GM21526 (cell line): ENCODE data around the gene BCL2L12.
"Not testable (repeated sequence)": the region's sequence is repeated elsewhere in the genome, so short reads cannot be mapped to it uniquely, and the experiment has no call there.

Source experiments
- ATAC-seq: cut with Tn5 transposase; IDR thresholded peaks from one replicate; pipeline ENCODE4 v1.9.1; 2021; ENCODE audit warnings: moderate library complexity; ENCODE audit not compliant: unreplicated experiment, low FRiP score

BCL2L12 gene, protein sequence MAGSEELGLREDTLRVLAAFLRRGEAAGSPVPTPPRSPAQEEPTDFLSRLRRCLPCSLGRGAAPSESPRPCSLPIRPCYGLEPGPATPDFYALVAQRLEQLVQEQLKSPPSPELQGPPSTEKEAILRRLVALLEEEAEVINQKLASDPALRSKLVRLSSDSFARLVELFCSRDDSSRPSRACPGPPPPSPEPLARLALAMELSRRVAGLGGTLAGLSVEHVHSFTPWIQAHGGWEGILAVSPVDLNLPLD

DNA sequence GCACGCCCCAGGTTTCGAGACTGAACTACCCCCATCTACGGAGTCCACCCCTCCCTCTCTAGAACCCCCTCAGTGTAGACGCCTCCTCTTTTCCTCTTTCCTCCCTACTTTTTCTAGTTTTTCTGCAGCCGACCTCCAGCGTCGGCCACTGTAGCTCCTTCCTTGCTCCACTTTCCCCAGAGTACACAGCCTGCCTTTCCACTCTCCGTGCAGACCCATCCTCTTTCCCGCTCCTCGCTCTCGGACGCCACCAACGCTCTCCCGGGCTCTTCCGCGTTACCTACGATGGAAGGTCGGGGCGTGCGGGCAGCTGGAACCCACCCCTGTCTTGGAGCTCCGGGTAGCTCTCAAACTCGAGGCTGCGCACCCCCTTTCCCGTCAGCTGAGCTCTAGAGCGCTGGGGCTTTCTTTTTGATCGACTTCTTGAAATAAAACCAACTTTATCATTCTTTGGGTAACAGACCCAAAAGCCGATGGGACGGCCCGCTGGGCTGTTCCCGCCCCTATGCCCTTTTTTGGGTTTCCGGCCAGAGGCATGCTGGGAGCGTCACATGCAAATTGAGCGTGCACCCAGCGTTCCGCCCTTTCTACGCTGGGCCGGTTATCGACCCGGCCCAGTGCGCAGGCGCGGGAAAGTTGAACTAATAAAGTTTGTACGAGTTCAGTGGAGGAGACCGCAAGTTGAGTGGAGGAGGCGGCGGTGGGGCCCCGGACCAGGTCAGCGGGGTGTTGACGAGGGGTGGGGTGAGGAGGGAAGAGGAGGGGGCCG lies at the start of gene BCL2L12, which contains the start of gene IRF3:
Gene BCL2L12 (plus strand): TSS at position 583 of the 769 bp plus-strand sequence. CDS start 760 bp downstream, outside the sequence.
Gene IRF3 (minus strand): TSS at position 507 of the 769 bp plus-strand sequence. CDS start 1,019 bp downstream, outside the sequence.
- ATAC-seq = peak; percentile 51

DNA sequence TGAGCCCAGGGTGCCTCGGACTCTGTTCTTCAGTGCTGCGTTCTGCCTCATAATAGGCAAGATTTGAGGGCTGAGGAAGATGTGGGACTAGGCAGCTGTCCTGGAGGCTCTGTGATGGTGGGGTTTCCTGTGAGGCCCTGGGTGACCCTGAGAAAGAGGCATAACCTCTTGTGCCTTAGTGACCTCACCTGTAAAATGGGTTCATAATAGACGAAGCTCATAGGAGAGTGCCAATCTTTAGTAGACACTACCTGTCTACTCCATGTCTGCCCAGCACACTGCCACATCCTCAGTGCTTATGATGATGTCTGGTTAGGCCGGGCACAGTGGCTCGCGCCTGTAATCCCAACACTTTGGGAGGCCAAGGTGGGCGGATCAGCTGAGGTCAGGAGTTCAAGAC lies 49.2 kb upstream of the BCL2L12 start:
- no peak for ATAC-seq

DNA sequence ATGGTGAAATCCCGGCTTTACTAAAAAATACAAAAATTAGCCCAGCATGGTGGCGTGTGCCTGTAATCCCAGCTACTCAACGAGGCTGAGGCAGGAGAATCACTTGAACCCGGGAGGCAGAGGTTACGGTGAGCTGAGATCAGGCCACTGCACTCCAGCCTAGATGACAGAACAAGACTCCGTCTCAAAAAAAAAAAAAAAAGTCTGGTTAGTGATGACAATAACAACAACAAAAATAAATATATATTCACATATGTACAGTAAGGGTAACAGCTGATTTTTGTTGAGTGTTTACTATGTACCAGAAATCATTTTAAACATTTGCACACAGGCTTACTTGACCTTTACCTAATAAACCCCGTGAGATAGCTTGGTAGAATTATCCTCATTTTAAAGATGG lies 48.8 kb upstream of the BCL2L12 start:
- no peak for ATAC-seq

DNA sequence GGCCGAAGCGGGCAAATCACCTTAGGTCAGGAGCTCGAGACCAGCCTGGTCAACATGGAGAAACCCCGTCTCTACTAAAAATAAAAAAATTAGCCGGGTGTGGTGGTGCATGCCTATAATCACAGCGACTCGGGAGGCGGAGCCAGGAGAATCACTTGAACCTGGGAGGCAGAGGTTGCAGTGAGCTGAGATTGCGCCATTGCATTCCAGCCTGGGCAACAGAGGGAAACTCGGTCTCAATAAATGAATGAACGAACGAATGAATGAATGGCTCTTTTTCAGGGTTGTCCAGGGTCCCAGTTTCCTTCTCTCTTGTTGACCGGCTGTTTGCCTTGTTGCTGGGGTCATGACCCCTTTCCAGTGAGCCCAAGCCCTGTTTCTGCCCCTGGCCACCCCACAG lies 47.9 kb upstream of the BCL2L12 start:
- not testable (repeated sequence) for ATAC-seq

DNA sequence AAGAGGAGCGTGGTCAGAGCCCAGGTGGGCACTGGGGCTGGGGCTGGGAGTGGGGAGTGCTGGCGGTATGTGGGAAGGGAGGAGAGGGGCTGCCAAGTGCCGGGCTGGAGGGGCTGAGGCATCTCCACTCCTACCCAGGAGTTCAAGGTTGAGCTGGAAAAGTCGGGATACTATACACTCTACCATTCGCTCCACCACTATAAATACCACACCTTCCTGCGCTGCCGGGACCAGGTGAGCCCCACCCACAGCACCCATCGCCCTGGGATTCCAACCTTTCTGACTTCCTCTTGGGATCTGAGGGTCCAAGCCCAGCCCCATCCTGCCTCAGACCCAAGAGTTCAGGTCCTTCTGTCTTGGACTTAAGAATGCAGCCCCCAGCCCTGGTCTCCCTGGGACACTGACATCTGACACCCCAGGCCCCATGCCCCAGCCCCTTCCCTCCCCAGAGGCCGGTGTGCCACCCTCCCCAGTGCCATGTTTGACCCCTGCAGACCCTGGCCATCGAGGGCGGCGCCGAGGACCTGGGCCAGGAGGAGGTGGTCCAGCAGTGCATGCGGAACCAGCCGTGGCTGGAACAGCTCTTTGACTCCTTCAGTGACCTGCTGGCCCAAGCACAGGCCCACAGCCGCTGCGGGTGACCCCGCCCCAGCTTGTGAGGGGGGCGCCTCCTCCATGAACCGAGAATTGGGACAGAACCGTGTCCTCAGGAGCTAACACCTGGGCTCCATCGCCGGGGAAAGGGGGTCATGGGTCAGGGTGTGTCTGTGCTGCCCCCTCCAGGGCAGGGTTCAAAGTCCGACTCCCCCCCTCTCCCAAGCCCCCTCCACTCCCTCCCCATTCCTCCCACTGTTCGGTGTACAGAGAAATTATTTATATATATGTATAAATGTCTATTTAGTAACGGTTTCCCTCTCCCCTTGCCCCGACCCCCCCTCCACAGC lies 40.5 kb upstream of the BCL2L12 start:
- ATAC-seq = no peak

DNA sequence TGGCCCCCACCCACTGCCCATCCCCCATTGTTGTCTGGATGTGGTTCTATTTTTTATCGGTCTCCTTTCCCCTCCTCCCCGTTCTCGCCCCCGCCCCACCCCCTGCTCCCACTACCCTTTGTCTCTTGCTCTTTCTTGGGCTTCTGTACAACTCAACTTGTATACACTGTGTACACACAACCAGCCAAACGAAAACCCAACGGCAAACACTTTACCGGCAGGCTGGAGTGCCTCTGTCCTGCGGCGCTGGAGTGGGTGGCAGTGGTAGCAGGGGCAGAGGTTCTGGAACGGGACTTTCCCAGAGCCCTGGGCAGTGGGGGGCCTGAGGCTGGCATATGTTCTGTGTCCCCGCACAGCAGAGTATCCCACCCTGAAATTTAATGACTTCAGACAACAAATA lies 39.5 kb upstream of the BCL2L12 start:
- no peak for ATAC-seq

DNA sequence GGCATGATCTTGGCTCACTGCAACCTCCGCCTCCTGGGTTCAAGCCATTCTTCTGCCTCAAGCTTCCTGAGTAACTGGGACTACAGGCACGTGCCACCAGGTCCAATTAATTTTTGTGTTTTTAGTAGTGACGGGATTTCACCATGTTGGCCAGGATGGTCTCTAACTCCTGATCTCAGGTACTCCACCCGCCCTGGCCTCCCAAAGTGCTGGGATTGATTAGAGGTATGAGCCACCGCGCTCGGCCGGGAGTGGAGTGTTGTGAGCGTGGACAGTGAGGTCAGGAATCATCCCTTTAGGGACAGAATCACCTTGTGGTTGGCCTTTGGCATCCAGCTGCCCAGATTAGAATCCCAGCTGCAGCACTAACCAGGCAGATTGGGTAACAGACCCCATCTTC lies 36.1 kb upstream of the BCL2L12 start:
- ATAC-seq = no peak

DNA sequence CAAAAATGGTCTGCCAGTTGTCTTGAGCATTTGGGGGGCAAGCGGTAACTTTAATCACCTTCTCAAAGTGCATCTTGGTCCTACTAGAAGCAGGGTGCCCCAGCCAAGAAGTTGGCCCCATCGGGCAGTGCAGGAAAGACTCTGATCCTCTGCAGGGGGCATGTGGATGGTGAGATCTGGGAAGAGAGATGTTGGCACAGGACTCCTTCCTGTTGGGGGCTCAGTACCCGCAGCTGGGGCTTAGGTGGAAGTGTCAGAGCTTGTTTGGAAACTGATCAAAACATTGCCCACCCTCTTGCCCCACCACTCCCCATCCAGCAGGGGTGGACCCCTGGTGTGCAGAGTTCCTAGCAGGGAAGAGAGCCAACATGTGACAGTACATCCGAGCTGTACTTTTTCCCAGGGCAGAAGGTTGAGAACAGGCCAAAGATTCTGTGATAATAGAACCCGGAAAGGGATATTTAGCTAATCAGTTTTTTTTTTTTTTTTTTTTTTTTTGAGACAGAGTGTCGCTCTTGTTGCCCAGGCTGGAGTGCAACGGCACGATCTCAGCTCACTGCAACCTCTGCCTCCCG lies 34.6 kb upstream of the BCL2L12 start:
- ATAC-seq = no peak

DNA sequence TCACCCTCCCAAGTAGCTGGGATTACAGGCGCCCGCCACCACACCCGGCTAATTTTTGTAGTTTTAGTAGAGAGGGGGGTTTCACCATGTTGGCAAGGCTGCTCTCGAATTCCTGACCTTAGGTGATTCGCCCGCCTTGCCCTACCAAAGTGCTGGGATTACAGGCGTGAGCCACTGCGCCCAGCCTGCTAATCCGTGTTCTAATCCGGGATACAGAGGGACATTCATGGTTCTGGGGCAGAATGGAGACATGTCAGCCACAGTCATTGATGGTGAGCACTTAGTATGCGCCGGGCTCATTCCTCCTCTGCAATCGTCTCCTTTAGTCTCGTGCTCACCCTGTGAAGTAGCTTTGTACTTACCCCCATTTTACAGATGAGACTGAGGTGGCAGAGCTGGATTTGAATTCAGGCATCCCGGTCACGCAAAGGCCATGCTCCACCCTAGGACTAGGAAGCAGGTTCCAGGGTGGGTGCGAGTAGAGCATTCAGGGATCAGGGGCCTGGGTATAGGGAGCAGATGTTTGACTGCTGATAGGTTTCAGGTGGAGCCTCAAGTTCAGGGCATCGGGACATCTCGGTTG lies 34.0 kb upstream of the BCL2L12 start:
- no peak for ATAC-seq

DNA sequence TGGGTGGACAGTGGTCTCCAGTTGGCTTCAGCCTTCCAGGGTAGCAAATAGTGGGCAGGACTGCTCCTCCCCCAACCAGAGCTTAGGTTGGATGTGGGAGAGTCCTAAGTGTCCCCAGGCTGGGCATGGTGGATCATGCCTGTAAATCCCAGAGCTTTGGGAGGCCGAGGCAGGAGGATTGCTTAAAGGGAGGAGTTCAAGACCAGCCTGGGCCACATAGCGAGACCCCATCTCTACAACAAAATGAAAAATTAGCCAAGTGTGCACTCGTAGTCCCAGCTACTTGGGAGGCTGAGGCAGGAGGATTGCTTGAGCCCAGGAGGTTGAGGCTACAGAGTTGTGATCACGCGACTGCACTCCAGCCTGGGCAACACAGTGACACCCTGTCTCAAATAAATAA lies 33.2 kb upstream of the BCL2L12 start:
- ATAC-seq = no peak

DNA sequence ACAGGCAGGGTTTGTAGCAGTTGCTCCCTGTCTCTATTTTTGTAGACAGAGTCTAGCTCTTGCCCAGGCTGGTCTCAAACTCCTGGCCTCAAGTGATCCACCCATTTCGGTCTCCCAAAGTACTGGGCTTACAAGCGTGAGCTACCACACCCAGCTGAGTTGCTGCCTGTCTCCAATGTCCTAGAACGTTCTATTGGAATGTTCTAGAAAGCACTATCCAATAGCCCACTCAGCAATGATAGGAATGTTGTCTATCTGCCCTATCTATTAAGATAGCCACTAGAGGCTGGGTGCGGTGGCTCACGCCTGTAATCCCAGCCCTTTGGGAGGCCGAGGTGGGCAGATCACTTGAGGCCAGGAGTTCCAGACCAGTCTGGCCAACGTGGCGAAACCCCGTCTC lies 32.5 kb upstream of the BCL2L12 start:
- not testable (repeated sequence) for ATAC-seq

DNA sequence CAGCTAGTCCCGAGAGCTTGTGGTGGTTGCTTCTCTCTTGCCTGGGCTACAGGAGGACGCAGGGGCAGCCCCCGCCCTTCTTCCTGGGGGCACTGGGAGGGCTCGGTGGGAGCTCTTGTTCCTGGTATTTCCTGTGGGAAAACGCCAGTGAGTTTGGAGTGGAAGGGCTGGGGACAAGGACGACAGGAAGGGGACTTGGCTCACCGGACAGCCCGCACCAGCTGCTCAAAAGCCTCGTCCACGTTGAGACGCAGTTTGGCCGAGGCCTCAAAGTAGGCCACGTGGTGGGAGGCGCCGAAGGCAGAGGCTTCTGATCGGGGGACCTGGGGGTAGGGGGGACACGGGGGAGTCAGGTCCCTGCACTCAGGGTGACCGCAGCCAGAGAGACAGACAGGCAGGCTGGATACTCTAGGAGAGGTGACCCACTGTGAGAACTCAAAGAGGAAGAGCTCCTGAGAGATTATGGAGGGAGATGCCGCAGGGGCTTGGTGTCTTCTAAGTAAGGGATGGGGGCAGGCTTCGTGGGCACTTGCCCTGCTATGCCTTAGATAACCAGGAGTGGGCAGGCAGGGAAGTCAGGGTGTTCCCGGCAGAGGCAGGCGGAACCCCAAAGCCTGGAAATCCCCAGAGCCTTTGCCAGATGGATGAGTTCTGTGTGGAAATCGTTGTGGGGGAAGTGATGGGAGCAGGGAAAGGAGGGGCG lies 30.1 kb upstream of the BCL2L12 start:
- no peak for ATAC-seq

DNA sequence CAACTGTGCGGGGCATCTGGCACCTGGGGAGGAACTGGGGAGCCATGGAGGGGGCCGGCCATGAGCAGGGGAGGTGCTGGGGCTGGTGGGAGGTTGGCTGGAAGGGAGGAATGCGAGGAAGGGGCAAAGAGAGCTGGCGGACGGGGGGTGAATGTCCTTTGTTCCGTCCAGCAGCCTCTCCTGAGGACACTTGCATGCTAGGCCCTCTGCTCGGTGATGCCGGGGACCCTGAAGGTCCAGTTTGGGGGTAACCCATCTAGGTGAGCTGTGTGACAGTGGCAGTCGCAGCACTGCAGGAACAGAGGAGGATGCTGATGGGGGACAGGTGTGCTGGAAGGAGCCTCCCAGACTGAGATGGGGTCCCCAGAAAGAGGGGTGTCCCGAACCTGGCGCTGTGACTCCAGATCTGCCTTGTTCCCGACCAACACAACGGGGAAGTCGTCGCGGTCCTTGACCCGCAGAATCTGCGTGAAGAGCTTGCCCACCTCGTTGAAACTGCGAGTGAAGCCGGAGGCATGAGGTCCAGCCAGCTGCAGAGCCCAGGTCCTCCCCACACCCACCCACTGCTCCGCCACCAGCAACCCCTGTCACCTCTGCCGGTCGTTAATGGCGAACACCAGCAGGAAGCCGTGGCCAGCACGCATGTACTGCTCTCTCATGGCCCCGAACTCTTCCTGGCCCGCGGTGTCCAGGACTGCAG lies 29.4 kb upstream of the BCL2L12 start:
- no peak for ATAC-seq

DNA sequence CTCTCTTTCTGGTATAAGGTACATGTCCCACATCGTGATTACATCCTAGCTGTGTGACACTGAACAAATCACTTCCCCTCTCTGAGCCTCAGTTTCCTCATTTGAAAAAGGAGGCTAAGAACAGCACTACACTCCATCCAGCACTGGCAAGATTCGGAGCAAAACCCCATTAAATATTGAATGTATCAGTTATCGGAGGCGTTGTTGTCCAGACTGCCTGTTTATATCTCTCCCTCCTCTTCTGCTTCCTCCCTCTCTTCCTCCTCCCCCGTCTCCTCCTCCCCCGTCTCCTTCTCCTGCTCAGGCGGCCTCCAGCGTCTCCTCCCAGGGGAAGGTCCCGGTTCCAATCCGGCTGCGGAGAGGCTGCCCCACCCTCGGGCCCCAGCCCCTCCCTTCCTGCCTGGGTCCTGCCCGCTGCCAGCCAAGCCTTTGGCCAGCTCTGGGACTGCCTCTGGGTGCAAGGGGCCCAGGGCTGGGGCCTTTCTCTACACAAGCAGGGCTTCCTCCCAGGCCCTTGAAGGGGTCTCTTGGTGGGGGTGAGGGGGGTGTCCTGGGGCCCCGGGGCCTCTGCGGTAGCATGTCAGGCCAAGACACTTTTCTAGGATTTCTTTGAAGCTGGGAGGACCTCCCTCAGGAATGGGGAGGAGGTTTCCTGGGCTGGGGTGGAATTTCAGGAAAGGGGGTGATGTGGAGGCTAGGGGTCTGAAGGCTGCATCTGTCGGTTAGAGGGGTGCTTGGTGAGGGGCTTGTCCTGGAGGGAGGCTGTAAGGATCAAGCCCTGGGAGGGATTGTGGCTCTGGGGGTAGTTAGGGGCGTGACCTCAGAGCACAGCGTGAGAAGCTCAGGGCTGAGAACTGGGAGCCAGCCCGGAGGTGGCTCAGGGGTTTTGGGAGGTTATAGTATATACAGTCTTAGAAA lies 27.7 kb upstream of the BCL2L12 start:
- ATAC-seq = no peak

DNA sequence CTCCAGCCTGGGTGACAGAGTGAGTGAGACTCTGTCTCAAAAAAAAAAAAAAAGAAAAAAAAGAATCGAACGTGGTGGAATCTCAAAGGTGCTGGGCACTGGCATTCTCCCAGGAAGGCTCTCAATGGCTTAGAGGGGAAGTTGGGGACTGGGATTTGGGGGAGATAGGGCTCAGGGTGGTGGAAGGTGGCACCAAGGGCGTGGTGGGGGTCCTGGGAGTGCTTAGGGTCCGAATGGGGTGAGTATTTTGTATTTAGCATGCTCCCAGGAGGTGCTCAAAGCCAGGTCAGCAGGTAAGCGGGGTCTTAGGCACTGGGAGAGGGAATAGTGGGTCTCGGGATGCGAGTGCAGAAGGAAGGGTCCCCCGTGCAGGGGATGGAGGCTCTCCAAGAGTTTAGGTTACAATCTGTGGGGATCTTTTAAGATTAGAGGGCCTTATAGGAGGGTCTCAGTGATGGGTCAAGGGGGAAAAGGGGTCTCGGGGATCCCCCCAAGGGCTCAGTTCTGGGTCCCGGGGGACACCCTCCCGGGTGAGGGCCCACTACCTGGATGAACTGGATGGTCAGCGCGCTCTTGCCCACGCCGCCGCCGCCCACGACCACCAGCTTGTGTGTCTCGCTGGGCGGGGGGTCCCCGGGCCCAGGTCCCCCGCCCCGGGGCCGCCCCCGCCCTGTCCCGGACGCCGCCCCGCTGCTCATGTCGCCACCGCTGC lies 26.2 kb upstream of the BCL2L12 start:
- ATAC-seq = no peak

DNA sequence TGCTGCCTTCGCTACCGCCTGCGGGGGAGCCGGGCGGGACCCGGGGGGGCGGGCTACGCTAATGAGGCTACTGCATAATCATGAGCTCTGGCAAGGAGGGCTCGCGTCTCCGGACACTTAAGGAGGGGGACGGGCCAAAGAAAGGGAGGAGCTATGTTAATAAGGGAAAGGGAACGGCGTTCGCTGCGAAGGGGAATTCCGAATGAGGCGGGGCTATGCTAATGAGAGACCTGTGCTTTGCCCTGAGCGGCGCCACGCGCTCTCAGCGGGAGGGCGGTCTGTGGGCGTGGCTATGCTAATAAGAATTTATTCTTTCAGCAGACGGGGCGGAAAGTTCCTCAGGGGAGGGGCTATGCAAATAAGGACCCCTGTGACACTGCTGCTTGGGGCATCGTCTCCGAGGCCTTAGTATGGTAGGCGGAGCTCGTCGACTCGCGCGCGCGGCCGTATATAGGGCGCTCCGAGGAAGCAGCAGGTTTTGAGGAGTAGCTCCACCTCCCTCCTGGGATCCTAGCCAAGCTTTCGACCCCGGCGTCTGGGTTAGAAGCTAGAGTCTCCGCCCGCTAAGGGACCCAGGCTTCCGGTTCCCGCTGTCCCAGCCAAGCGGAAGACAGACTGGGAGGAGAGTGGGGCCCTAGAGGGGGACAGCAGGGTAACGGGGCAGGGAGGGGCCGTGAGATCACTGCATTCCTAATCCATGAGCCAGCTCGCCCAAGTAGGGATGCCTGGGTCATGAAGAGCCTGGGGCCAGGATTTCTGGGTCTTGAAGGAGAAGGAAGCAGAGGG lies 25.4 kb upstream of the BCL2L12 start, which contains the start of gene RRAS:
Gene RRAS (minus strand): TSS at position 31 of the 786 bp plus-strand sequence. CDS start 45 bp downstream, outside the sequence.
- peak; percentile 52 for ATAC-seq
